ENCODE data around the gene ADGRL3.

Gene ADGRL3

GRCh38 chr4:61890321-61890720 lies 690.2 kb downstream of the ADGRL3 start:
- TF ChIP-seq CTCF (IDR thresholded peaks at IDR 0.05; ENCODE audit: low read depth, low read length) = no peak
- H3K4me3 ChIP-seq (ENCODE audit: low read depth, low read length) = no peak overlapping the region

GRCh38 chr4:61891953-61892352 lies 691.8 kb downstream of the ADGRL3 start:
- H3K4me3 ChIP-seq (ENCODE audit: low read depth, low read length) = no peak overlapping the region
- TF ChIP-seq CTCF (IDR thresholded peaks at IDR 0.05; ENCODE audit: low read depth, low read length) = no peak

- TF ChIP-seq CTCF (IDR thresholded peaks at IDR 0.05; ENCODE audit: low read depth, low read length) = no peak
- H3K4me3 ChIP-seq (ENCODE audit: low read depth, low read length) = no peak overlapping the region
Measured at GRCh38 chr4:61896634-61897033, 696.5 kb downstream of the ADGRL3 start.

- H3K4me3 ChIP-seq (ENCODE audit: low read depth, low read length) = no peak overlapping the region
- TF ChIP-seq CTCF (IDR thresholded peaks at IDR 0.05; ENCODE audit: low read depth, low read length) = no peak
Measured at GRCh38 chr4:61909031-61909430, 708.9 kb downstream of the ADGRL3 start.

- TF ChIP-seq CTCF (IDR thresholded peaks at IDR 0.05; ENCODE audit: low read depth, low read length) = no peak
- H3K4me3 ChIP-seq (ENCODE audit: low read depth, low read length) = no peak overlapping the region
Measured at GRCh38 chr4:61911313-61911756, 711.2 kb downstream of the ADGRL3 start.

- no peak overlapping the region for H3K4me3 ChIP-seq (ENCODE audit: low read depth, low read length)
- no peak for TF ChIP-seq CTCF (IDR thresholded peaks at IDR 0.05; ENCODE audit: low read depth, low read length)
Measured at GRCh38 chr4:61913619-61914018, 713.5 kb downstream of the ADGRL3 start.

- no peak for TF ChIP-seq CTCF (IDR thresholded peaks at IDR 0.05; ENCODE audit: low read depth, low read length)
Measured at GRCh38 chr4:61915501-61915900, 715.4 kb downstream of the ADGRL3 start.

More at GRCh38 chr4:61915501-61915900, 715.4 kb downstream of the ADGRL3 start:
- H3K4me3 ChIP-seq (ENCODE audit: low read depth, low read length) = no peak overlapping the region

Measured in WI38 (cell line).